HG02571 (cell line): ENCODE results near the gene WNT3.
"Not testable (repeated sequence)": the region's sequence is repeated elsewhere in the genome, so short reads cannot be mapped to it uniquely, and the experiment has no call there.

ENCODE experiments used
- ATAC-seq: cut with Tn5 transposase; IDR thresholded peaks from one replicate; pipeline ENCODE4 v1.9.1; 2021; ENCODE audit warnings: mild to moderate bottlenecking, moderate library complexity; ENCODE audit not compliant: unreplicated experiment

The WNT3 gene

DNA sequence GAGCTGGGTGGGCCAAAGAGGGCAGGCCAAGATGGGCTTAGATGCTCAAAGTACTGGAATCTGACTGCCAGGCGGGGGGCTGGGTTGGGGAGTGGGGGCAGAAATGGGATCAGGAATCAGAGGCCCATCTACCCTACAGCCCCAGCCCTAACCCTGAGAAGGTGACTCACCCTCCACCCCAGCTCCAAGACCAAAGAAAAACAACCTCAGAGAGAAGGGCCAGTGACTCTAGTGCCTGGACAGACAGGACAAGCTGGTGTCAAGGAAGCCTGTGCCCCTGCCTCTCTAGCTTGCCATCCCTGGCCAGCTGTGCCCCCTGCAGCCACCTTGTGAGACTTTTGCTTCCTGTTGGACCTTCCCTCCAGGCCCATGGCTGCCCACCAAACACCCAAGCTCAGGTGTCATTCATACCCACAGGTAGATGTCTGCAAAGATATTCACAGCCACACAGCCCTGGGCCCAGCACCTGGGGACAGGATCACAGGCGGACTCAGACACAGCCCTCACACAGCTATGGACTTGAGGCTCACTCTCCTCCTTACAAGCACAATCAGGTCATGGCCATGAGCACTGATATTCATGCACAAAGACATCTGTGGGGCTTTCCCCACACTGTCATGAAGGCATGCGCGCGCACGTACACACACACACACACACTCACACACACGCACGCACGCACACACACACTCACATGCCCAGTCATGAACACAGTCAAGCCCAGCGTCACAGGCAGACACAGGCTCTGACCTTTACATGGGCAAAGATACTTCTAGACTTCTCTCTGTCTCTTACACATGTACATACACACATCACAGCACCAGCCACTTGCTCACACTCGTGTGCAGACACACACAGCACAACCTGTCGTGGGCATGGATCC is 2.8 kb downstream of the WNT3 start:
- ATAC-seq = no peak

DNA sequence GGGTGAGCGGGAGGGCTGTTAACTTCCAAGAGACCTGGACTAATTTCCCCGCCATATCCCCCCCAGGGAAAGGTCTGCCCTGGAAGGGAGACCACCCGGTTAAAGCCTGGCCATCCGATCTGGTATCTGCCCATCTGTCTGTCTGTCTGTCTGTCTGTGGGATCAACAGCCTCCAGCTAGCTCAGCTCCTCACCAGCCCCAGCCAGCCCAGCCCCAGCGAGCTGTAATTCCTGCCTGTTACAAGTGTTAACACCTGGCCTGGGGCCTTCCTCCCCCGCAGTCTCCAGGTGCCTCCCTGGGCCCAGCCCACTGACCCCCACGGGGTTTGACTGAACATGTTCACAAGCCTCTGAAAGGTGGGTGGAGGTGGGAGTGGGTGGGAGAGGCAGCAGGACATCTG is 4.0 kb downstream of the WNT3 start:
- ATAC-seq = no peak

DNA sequence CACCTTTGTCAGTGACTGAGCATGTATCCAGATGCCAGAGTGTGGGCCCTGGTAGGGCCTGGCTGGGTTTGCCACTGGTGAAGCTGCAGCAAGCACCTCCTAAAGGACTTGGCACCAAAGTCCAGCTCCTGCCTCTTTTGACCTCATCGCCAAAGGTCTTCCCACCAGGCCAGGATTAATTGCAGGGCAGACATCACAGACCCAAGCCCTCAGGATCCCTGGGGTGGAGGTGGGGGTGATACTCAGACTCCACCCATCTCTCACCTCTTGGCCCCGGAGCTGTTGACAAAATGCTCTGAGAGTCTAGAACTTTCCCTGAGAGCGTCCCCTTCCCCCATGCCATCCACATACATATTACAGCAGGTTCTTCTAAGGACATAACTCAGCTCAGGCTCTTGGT is 4.6 kb downstream of the WNT3 start:
- no peak for ATAC-seq

DNA sequence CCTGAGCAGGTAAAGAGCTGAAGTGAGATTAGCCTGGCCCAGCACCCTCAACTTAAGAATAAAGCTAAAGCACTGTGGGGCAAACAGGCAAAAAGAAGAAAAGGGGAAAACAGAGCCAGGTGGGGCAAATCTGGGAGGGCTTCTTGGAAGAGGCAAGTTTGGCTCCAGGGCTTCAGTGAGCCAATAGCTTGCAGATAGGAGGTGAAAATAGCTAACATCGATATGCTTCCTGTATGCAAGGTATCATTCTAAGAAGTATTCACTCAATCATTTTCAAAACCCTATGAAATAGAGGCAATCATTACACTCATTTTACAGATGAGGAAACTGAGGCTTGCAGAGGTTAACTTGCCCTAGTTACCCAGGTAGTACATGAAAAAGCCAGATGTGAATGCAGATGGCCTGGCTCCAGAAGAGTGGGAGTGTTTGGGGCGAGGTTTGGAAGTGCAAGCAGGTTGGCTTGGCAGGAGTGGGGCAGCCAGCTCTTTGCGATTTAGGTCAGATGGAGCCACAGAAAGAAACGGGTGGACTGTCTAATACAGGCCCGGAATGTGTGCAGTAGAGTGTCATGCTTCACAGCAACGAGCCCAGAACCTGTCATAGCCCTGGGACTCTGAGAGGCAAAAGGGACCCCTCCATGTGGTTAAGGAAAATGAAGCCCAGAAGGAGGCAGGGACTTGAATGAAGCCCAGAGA is 5.7 kb downstream of the WNT3 start:
- no peak for ATAC-seq

DNA sequence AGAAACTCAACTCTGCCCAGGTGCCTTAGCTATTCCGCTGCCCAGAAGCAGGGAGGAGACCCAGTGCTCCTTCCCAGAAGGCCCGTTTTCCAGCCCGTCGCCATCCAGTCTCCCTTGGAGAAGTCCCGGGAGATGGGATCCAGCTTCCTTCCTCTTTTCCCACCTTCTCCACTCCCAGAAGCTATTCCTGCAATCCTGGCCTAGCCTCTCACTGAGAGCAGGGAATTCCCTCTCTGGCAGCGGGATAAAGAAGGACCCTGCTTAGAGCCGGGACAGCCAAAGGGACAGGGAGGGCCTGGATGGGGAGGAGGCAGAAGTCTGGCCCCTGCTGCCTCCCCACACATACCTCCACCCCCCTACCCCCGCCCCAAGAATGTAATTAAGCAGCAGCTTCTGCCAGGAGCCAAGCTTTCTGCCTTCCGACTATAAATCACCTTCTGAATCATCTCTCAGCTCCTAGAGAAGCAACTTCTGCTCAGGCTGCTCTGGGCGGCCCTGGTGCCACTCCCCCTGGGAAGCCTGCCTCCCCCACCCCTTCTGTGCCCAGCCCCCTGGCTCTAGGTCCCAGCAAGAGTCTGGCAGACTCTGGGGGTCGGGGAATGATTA is 6.4 kb downstream of the WNT3 start:
- ATAC-seq = no peak

DNA sequence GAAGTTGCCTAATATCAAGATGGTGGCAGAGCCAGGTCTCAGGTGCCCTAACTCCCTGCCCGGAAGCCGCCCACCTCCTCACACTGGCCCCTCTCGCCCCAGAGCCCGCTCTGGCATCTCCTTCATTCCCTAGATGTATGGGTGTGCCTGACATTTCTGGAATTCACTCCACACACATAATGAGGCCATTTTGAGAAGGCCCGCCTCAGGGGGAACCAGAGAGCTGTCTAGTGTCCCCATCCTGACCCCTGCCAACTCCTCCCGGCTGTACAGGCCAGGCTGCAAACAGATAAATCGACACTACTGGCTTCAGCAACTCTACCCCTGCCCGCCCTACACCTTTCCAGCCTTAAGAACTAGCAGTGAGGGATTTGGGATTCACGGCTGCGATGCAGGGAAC is 7.7 kb downstream of the WNT3 start:
- ATAC-seq = no peak

DNA sequence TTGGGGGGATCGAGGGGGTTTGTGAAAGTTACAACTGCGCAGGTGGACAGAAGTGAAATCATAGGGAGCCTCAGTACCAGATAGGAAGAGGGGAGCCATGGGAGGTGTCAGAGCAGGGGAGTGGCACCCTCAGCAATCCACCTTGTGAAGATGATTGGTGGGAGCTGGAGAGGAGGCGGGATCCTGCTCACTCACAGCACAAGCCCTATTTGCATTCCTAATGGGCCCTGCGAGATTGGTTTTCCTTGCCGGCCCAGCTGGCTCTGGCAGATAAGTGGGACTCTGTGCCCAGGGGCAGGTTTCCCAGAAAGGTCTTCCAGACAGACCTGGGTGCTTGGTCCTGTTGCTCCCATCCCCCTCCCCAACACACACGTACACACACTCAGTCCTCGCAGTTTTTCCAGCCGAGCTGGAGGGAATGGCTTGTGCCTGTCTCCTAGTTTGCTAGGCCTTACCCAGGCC is 9.4 kb downstream of the WNT3 start:
- no peak for ATAC-seq

DNA sequence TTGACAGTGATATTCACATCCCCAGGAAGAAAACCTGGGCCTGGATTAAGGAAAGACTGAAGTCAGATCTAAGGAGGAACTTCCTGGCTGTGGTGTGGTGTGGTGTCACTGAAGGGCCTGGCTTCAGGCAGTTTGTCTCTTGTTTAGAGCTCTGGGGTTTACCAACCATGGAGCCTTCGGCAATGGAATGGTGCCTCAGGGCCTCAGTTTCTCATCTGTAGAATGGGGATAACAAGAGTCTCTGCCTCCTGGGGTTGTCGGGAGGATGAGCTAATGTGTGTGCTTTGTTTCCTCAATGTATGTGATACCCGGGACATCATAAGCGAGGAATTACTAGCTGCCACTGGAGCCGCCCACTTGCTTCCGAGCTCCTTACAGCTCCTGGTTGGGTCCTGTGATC is 12.7 kb downstream of the WNT3 start:
- ATAC-seq = no peak

DNA sequence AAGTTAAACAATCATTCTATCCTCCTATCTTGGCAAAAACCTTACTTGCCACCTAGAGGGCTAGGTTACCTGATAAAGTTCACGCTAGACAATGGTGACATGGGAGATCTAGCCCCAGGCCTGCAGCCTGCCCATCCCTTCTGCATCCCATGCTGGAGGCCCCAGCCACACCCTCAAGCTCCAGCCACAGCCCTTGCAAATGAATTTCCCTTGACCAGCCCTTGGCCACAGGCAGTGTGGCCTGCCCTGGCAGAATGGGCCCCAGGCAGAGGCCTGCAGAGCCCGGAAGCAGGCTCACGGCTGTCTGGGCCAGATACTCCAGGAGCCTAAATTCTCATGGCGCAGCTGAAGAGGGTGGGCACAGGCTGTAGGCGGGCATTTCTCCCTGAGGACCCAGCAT is 14.9 kb downstream of the WNT3 start:
- no peak for ATAC-seq

DNA sequence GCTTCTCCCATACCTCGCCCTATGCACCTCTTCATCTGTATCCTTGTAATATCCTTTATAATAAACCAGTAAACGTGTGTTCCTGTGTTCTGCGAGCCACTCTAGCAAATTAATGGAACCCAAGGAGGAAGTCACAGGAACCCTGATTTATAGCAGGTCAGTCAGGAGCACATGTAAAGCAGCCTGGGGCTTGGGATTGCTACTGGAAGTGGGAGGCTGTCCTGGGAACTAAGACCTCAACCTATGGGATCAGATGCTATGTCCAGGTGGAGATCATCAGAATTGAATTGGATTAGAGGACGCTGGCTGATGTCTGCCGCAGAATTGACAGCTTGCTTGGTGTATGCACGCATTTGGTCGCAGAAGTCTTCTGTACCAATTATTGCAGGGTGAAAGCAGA is 15.7 kb downstream of the WNT3 start:
- no peak for ATAC-seq

DNA sequence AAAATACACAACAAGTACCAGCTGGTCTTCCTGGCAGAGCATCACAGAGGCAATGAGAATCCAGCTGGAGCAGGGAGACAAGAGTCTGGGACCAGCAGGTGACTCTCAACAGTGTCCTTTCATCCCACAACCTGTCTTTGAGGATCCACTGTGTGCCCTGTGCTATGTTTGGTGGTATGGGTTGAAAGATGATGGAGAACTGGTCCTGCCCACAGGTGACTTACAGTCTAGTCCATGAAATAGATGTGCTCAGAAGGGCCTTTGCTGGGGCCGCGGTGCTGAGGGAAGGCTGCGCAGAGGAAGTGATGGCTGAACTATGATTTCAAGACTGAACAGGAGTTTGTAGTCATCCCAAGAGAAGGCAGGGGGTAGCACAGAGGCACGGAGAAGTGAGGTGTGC is 17.9 kb downstream of the WNT3 start:
- no peak for ATAC-seq

DNA sequence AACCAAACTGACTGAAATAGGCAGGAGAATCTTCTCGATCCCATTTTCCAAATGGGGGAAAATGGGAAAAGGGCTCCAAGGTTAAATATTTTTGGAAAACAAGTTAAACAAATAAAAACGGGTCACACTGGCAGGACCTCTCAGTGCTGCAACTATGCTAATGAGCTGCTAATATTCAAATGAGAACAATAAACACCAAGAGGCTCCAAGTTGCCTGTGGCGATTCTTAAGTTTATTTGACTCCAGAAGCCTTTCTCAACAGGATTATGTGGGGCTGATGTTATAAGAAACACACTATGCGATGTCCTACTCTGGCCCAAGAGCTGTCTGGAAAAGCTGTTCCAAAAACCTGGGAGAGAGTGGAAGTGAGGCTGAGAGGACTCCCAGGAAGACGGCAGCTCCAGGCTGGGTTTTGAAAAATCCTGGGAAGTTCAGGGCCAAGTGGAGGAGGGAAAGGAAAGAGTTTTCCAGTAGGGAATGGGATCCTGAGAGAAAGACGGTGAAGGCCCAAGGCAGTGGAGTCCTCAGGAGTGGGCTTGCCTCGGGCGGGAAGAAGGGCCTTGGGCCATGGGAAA is 21.4 kb downstream of the WNT3 start:
- no peak for ATAC-seq

DNA sequence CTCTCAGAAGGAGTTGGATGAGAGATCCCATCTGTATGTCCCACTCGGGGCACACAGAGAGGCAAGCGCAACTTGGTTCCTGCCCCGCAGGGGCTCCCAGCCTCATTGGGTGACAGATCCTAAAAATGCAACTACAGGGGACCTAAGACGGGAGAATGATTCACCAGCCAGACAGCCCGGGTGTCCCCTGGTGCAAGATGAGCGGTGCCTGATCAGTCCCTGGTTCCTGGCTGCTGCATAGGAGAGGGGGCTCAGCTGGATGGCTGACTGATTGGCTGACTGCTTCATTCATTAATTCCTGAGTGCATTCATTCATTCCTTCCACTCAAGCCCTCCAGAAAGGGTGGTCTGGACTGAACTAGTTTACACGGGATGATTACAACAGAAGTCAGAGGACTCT is 22.0 kb downstream of the WNT3 start:
- no peak for ATAC-seq

DNA sequence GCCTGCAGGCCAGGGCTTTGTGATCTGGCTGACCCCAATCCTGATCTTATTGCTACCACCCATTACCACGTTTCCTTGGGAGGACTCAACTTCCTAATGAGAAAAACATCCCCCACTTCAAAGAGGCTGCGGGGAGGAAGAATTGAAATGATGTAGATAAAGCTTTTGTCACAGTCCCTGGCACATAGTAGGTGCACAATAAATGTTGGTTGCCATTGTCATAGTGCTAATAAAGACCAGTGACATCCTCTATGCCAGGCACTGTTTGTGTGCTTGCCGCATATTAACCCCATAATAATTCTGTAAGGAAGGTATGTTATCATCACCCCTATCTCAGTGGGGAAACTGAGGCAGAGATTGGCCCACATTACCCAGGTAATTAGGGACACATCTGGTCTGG is 22.4 kb downstream of the WNT3 start:
- no peak for ATAC-seq

DNA sequence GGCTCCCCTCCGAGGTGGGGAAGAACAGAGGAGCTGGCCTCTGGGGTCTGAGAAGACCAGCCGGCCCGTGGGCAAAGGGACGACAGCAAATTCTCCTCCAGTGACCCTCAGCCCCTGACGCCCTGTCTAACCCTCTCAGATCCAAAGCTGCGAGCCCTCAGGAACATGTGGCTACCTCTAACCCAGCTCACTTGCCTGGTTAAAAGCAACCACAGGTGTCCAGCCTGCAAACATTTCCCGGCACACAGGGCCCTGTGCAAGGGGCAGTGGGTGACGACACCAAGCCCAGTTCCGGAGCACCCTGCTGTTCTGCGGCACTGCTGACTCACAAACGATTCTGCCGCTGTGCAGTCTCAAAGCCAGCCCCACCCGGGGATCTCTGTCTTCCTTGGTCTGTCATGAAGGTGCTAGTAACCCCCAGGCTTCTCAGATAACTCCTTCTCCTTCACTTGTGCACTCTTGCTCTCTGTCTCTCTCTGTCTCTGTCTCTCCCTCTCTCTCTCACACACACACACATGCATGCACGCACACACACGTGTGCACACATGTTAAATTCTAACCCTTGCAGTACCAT is 23.0 kb downstream of the WNT3 start:
- no peak for ATAC-seq

DNA sequence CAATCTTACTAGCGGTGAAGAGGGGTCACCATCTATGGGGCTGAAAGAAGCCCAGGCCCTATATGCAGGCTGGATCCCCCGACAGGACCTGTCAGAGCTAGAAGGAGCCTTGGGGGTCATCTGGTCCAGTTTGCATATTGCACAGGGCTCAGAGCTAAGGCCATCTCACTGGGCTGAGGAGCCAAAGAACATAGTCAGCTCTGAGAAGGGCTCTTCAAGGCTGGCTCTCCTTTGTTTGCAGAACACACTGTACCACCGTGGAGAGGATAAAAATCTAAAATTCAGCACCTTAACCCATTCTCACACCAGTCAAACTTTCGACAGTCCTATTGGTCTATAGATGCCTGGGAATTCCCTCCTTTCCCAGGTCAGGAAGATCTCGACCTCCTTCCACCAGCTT is 24.2 kb downstream of the WNT3 start:
- no peak for ATAC-seq

DNA sequence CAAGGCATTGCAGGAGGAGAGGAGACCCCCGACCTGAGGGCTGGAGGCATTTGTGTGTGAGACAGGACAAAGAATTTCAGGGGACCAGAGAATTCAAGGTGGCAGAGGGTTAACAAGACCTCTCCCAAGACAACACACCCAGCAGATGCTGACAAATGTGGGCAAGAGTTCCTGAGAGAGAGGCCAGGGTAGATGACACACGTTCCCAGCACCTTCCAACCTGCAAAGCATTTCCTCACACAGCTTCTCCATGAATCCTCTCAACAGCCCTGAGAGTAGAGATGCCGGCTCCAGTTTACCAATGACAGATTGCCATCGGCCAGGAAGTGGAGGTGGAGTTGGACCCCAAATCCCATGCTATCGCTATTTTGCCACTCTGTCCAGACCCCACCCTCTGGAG is 25.0 kb downstream of the WNT3 start:
- ATAC-seq = no peak

DNA sequence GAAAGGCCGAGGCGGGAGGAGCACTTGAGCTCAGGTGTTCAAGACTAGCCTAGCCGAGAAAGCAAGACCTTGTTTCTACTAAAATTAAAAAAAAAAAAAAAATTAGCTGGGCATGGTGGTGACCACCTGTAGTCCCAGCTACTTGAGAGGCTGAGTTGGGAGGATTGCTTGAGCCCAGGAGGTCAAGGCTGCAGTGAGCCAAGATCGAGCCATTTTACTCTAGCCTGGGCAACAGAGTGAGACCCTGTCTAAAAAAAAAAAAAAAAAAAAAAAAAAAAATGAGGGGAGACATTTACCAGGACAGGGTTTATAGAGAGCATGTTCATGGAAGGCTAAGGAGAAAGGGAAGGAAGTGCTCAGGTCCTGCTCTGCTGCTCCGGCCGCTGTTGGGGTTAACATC is 25.5 kb downstream of the WNT3 start:
- ATAC-seq = not testable (repeated sequence)

DNA sequence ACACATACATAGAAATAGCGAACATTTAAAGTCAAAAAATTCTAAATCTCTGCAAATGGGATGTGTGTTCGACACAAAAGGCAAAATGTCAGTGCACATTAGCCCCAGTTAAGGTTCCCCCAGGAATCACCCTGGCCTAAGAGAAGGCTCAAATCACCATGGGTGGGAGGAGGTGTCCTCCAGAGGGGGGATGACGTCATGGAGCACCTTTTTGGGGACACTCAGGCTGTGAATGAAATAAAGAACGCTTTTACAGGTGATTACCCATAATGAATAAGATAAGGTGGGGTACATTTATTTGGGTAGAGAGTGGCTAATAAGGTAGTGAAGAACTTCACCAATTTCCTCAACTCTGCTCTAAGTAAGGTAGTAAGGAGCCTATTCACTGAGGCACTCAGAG is 26.4 kb downstream of the WNT3 start:
- ATAC-seq = no peak

DNA sequence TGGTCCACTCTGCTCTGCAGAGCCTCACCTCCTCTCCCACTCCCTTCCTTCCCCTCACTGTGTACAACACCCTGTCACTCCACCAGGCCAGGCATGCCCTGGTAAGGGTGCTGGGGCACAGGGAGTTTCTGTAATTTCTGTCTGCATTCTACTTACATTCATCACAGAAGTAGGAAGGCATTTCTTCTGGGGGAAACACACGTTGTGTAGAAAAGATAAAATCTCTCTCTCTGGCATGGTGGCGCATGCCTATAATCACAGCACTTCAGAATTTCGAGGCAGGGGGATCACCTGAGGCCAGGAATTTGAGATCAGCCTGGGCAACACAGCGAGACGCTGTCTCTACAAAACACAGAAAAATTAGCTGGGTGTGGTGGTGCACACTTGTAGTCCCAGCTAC is 27.0 kb downstream of the WNT3 start:
- ATAC-seq = no peak

DNA sequence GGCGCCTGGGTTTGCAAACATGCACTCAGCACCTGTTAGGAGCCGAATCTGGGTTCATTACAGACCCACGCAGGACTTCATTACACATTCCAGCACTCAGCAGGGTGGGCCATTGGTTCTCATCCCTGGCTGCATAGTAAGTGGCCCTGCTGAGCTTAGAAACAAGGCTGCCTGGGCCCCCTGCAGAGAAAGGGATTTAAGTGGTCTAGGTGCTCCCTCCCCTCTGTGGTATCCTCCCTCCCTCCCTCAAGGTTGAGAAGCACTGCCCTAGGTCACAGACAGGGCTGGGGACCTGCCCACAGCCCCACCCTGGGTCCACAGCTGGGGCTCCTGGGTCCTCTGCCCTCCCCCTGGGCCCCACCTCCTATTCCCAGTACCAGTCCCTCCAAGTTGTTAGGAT is 28.3 kb downstream of the WNT3 start:
- no peak for ATAC-seq
